ENCODE measurements around the gene TIGD1. TPM values are rescaled to one million over a fixed set of nuclear protein-coding genes. Genes with fewer than 3 reads are reported as not detected.
"Not testable (repeated sequence)": the region's sequence is repeated elsewhere in the genome, so short reads cannot be mapped to it uniquely, and the experiment has no call there.

TIGD1 gene
- total RNA-seq, 1 donor from 2014 or later = 11.2 TPM

GRCh38 chr2:232537079-232537478, 13.3 kb downstream of the TIGD1 start:
- peaks cover 2% of the 10 kb centered on the region for H3K36me3 Mint-ChIP-seq
- no peaks in the 10 kb centered on the region for H3K27me3 Mint-ChIP-seq (ENCODE audit: low read depth)
- no peak overlapping the region for H3K27ac Mint-ChIP-seq
- H3K9me3 Mint-ChIP-seq = peaks cover 7% of the 10 kb centered on the region
- peaks cover 12% of the 10 kb centered on the region for H3K4me1 Mint-ChIP-seq
- H3K4me3 Mint-ChIP-seq = no peak overlapping the region
- TF ChIP-seq CTCF (IDR thresholded peaks at IDR 0.05; ENCODE audit: unreplicated experiment) = no peak
- DNase-seq (ENCODE audit: low spot score in 2 of 2, unreplicated experiment in 2 of 2) = no peak

- Mint-ChIP-seq H3K9me3 (peaks cover 7% of the 10 kb centered on the region), H3K36me3 (peaks cover 2% of the 10 kb centered on the region), H3K27me3 (ENCODE audit: low read depth) (peaks cover 3% of the 10 kb centered on the region), H3K4me1 (peaks cover 12% of the 10 kb centered on the region), H3K4me3 (no peak overlapping the region), H3K27ac (no peak overlapping the region)
- DNase-seq (ENCODE audit: low spot score in 2 of 2, unreplicated experiment in 2 of 2) = no peak
- no peak for TF ChIP-seq CTCF (IDR thresholded peaks at IDR 0.05; ENCODE audit: unreplicated experiment)
Measured at GRCh38 chr2:232535761-232536530, 14.4 kb downstream of the TIGD1 start.

- Mint-ChIP-seq H3K27ac (no peak overlapping the region), H3K4me1 (peaks cover 12% of the 10 kb centered on the region), H3K36me3 (peaks cover 2% of the 10 kb centered on the region), H3K9me3 (peaks cover 7% of the 10 kb centered on the region), H3K4me3 (no peak overlapping the region), H3K27me3 (ENCODE audit: low read depth) (peaks cover 5% of the 10 kb centered on the region)
- no peak for TF ChIP-seq CTCF (IDR thresholded peaks at IDR 0.05; ENCODE audit: unreplicated experiment)
- DNase-seq (ENCODE audit: low spot score in 2 of 2, unreplicated experiment in 2 of 2) = no peak
Measured at GRCh38 chr2:232534940-232535651, 15.3 kb downstream of the TIGD1 start.

GRCh38 chr2:232533944-232534710, 16.2 kb downstream of the TIGD1 start:
- H3K4me3 Mint-ChIP-seq = no peak overlapping the region
- H3K27me3 Mint-ChIP-seq (ENCODE audit: low read depth) = peaks cover 10% of the 10 kb centered on the region
- TF ChIP-seq CTCF (IDR thresholded peaks at IDR 0.05; ENCODE audit: unreplicated experiment) = no peak
- no peak overlapping the region for H3K27ac Mint-ChIP-seq
- peaks cover 2% of the 10 kb centered on the region for H3K36me3 Mint-ChIP-seq
- no peak for DNase-seq (ENCODE audit: low spot score in 2 of 2, unreplicated experiment in 2 of 2)
- H3K9me3 Mint-ChIP-seq = peaks cover 7% of the 10 kb centered on the region
- H3K4me1 Mint-ChIP-seq = peaks cover 6% of the 10 kb centered on the region

- not testable (repeated sequence) for H3K4me1 Mint-ChIP-seq; H3K4me3 Mint-ChIP-seq; H3K36me3 Mint-ChIP-seq; DNase-seq (ENCODE audit: low spot score in 2 of 2, unreplicated experiment in 2 of 2); H3K9me3 Mint-ChIP-seq; H3K27ac Mint-ChIP-seq
- peaks cover 23% of the 10 kb centered on the region for H3K27me3 Mint-ChIP-seq (ENCODE audit: low read depth)
Measured at GRCh38 chr2:232532821-232533220, 17.5 kb downstream of the TIGD1 start.
